Hematopoietic multipotent progenitor cell treated with erythropoietin and hydrocortisone succinate and interleukin-3 and kit ligand, for 17 days (in vitro differentiated cells): Measurements from ENCODE around the gene OR56A1.
"Not testable (repeated sequence)": the region's sequence is repeated elsewhere in the genome, so short reads cannot be mapped to it uniquely, and the experiment has no call there.

ENCODE experiments used
- DNase-seq: peaks from one replicate; pipeline ENCODE4 v3.0.0-alpha.2; 2015; ENCODE audit warnings: low spot score

OR56A1 gene, protein sequence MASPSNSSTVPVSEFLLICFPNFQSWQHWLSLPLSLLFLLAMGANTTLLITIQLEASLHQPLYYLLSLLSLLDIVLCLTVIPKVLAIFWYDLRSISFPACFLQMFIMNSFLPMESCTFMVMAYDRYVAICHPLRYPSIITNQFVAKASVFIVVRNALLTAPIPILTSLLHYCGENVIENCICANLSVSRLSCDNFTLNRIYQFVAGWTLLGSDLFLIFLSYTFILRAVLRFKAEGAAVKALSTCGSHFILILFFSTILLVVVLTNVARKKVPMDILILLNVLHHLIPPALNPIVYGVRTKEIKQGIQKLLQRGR

GRCh38 chr11:6030708-6031405, at the start of gene OR56A1:
TSS of gene OR56A1 (minus strand) at chr11:6030758. CDS start at chr11:6027692, 3,066 bp downstream.
- DNase-seq, result no peak

DNA sequence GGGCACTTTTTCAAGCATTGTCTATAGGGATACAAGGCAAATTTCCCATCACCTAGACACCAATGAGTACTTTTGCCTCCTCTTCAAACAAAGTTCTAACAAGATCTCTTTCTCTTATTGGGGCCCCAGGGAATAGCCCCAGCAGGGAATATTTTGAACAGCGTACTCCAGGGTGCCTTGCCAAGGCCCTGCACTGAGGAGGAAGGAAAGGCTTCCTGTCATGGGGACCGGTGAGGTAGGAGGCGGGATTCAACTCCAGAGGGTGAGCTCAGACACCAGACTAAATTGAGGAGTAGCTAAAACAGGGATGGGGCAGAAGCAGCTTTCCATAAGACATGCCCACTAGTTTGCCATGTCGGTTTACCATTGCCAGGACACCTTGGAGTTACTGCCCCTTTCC, 48.9 kb upstream of the OR56A1 start:
- no peak for DNase-seq

- no peak for DNase-seq
These were observed 47.2 kb upstream of the OR56A1 start for GRCh38 chr11:6077723-6078122.

- DNase-seq, result not testable (repeated sequence)
These were observed 45.9 kb upstream of the OR56A1 start for GRCh38 chr11:6076443-6076842.

DNA sequence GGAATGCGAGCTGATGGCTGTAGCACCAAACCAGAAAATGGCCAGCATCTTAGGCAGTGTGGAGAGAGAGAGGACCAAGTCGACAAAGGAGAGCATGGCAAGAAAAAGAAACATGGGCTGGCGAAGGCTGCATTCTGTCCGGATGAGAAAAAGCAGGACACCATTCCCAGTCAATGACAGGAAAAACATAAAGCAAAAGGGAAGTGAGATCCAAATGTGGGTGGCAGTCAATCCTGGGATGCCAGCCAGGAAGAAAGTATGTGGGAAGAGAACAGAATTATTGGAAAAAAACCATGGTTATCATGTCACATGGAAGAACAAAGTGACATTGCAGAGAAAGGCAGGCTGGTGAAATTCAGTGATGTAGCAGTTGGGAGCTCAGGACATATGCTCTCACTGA, 36.9 kb upstream of the OR56A1 start:
- no peak for DNase-seq

GRCh38 chr11:6062691-6063358, 32.3 kb upstream of the OR56A1 start:
- no peak for DNase-seq

DNA sequence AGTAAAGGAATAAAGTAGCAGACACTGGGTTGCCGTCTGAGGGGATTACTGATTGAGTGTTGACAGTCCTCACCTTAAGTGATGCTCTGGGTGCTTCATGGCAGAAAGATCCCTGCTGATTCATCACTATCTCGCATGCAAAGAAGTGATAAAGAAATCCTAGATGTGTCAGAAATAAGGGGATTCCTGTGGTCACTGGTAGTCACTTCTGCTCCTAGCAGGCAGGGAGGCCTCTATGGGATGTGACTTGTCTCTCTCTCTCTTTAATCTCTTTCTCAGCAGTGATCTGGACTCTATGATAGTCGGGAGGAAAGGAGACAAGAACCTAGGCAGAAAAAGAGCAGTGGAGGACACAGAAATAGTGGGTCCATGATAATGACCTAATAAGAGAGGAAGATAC, 30.9 kb upstream of the OR56A1 start:
- no peak for DNase-seq

- no peak for DNase-seq
These were observed 26.9 kb upstream of the OR56A1 start for GRCh38 chr11:6057452-6057851.

DNA sequence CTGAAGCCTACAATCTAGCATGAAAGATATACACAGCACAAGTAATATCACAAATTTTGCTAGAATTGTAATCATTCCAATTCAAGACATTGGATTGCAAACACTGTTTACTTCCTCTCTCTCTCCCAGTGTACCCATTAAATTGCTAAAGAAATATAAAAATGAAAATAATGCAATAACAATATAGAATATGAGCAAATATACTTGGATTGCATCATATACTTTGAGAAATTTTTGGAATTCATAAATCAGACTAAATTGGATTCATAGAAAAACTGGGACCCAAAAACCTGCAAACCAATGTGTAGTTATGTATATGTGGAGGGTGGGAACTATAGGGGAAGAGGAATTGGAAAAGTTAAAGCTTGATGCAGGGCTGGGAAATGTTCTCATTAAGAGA, 25.0 kb upstream of the OR56A1 start:
- no peak for DNase-seq

GRCh38 chr11:6052374-6052773, 21.8 kb upstream of the OR56A1 start:
- no peak for DNase-seq

- DNase-seq, result no peak
These were observed 10.3 kb upstream of the OR56A1 start for GRCh38 chr11:6040874-6041273.

- no peak for DNase-seq
These were observed 3.1 kb downstream of the OR56A1 start for GRCh38 chr11:6027501-6027900.

GRCh38 chr11:6025056-6025455, 5.5 kb downstream of the OR56A1 start:
- peak; percentile 23 for DNase-seq

GRCh38 chr11:6022956-6023355, 7.6 kb downstream of the OR56A1 start:
- peak; percentile 29 for DNase-seq

- no peak for DNase-seq
These were observed 17.5 kb downstream of the OR56A1 start for GRCh38 chr11:6013042-6013441.

- DNase-seq, result no peak
These were observed 18.4 kb downstream of the OR56A1 start for GRCh38 chr11:6012035-6012668.

DNA sequence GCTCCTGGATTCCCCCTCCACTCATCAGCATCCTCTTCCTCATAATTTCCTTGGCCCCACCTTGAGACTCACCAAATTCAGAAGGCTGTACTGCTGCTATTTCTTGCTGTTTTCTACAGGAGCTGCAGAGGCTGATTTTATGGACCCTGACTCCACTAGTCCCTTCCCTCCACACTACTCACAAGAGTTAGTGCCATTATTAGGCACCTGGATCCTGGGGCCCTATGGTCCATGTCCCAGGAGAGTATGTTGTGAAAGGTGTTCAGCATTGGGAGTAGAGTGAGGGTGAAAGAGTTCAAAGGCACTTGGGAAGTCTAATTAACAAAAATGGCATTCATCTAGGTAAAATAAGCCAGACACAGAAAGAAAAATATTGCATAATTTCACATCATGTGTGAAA, 23.7 kb downstream of the OR56A1 start, which contains the start of gene OR56A4:
Gene OR56A4 (minus strand): TSS at position 101 of the 400 bp plus-strand sequence. CDS start 3,954 bp downstream, outside the sequence.
- DNase-seq, result no peak

- DNase-seq, result no peak
These were observed 24.2 kb downstream of the OR56A1 start for GRCh38 chr11:6006395-6006794.

- no peak for DNase-seq
These were observed 28.3 kb downstream of the OR56A1 start for GRCh38 chr11:6002202-6002699.

GRCh38 chr11:5994791-5995190, 35.8 kb downstream of the OR56A1 start:
- DNase-seq, result no peak

DNA sequence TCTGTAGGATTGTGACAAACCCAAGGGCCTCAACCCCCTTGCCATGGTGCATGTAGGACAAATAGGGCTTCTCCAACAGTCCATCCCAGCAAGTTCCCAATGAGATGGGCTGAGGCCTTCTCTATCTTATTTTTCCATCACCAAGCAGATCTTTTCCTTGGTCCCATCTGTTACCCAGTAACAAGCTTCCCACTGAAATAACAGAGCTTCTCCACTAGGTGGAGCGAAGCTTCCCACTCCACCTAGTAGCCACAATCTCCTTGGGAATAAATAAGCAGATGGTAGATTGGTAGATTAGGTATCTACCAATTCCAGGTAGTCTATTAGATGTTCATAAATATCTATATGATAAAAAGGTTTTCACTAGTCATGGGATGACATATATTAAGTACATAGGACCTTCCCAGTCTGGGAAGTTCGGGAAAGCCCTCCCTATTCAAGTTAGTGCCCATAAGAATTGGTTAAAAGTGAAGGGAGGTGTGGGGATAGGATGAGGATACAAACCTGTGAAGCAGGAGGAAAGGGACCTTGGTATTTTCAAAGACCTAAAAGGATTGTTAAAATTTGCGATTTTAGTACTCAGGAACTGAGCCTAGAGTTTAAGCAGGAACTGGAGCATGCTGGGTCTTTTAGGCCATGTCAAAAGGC, 37.8 kb downstream of the OR56A1 start:
- DNase-seq, result no peak

DNA sequence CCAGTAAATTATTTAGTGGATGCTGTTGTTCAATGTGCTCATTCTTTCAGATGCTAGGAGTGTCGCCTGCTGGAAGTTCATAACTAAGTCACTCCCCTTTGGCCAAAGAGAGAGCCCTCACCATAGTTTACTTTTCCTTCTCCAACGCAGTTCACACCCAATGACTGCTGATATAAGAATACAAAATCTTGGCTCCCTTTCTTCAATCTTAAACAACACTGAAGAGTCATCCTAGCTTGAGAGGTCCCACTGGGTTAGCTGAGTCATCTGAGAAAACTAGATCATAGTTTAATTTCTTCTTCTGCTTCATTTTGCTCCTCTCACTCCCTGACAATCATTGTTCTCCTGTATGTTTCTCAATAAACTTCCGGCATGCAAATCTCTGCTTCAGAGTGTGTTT, 38.4 kb downstream of the OR56A1 start:
- no peak for DNase-seq
